HepG2 (cell line): ENCODE measurements around the gene FAM83E. TPM values are rescaled to one million over a fixed set of nuclear protein-coding genes. Genes with fewer than 3 reads are reported as not detected.

Experiments
- CREB1 ChIP-seq, 2 experiments: fragments of 450-650 bp in 1 of 2; IDR thresholded peaks; 2 replicates each; pipeline ENCODE4 v1.6.1; 2016 to 2017; ENCODE audit warnings: control low read depth in 1 of 2, mild to moderate bottlenecking in 1 of 2, missing compliant biosample characterization in 1 of 2, missing genetic modification characterization in 1 of 2
- GABPB1 ChIP-seq: IDR thresholded peaks from 2 replicates; pipeline ENCODE4 v1.6.1; 2016; ENCODE audit warnings: mild to moderate bottlenecking, missing genetic modification reagents, moderate library complexity, missing compliant biosample characterization
- HNRNPL ChIP-seq: fragments of 200-400 bp; formaldehyde crosslinking; IDR thresholded peaks from 2 replicates; pipeline ENCODE4 v1.6.1; 2017; ENCODE audit warnings: mild to moderate bottlenecking, low read depth, low read length
- KLF16 ChIP-seq, 2 experiments: sonication (generic) in 1 of 2; formaldehyde crosslinking in 1 of 2; IDR thresholded peaks; 2 replicates each; pipeline versions ENCODE4 v1.6.1 to v1.8.0; 2016 to 2023; ENCODE audit warnings: missing genetic modification reagents in 2 of 2, missing compliant biosample characterization in 1 of 2
- KMT2A ChIP-seq: sonication (generic); formaldehyde crosslinking; IDR thresholded peaks from 2 replicates; pipeline ENCODE4 v1.4.0; 2020; ENCODE audit warnings: missing genetic modification reagents
- MXD1 ChIP-seq: sonication (generic); formaldehyde crosslinking; IDR thresholded peaks from 2 replicates; pipeline ENCODE4 v1.4.0; 2020; ENCODE audit warnings: mild to moderate bottlenecking, missing genetic modification reagents
- NR1H2 ChIP-seq: sonication (generic); formaldehyde crosslinking; IDR thresholded peaks from 2 replicates; pipeline ENCODE4 v1.8.1; 2022; ENCODE audit warnings: low read depth, missing genetic modification reagents, borderline replicate concordance
- RBFOX2 ChIP-seq: fragments of 200-400 bp; formaldehyde crosslinking; IDR thresholded peaks from 2 replicates; pipeline ENCODE4 v1.6.1; 2017; ENCODE audit warnings: low read depth, mild to moderate bottlenecking, low read length
- TBX2 ChIP-seq: sonication (generic); formaldehyde crosslinking; IDR thresholded peaks from 2 replicates; pipeline ENCODE4 v1.5.0; 2020; ENCODE audit warnings: missing genetic modification reagents, mild to moderate bottlenecking, borderline replicate concordance
- ZBTB20 ChIP-seq: sonication (generic); formaldehyde crosslinking; IDR thresholded peaks from 2 replicates; pipeline ENCODE4 v1.8.1; 2023; ENCODE audit warnings: missing genetic modification reagents, low read depth, mild to moderate bottlenecking, borderline replicate concordance
- ZHX2 ChIP-seq, 2 experiments: sonication (generic) in 1 of 2; formaldehyde crosslinking in 1 of 2; IDR thresholded peaks; 2 replicates each; pipeline versions ENCODE4 v1.6.1 to v1.9.0; 2014 to 2022; ENCODE audit warnings: antibody characterized with exemption in 1 of 2, borderline replicate concordance in 1 of 2, inconsistent platforms in 1 of 2, low read depth in 1 of 2, missing genetic modification reagents in 1 of 2
- ZMAT3 ChIP-seq: sonication (generic); formaldehyde crosslinking; conservative IDR thresholded peaks from 2 replicates; pipeline ENCODE4 v1.7.0; 2021; ENCODE audit warnings: missing genetic modification reagents
- ZNF33A ChIP-seq: sonication (generic); formaldehyde crosslinking; IDR thresholded peaks from 2 replicates; pipeline ENCODE4 v1.5.1; 2020; ENCODE audit warnings: missing genetic modification reagents, mild to moderate bottlenecking, moderate library complexity, borderline replicate concordance
- polyA plus RNA-seq, 8 experiments: library from polyadenylated mRNA; depleted of rRNA in 3 of 8; stranded (reverse) in 7 of 8; unstranded in 1 of 8; fragments of >200 nt; fragmentation: Illumina TruSeq in 4 of 8; extraction: Trizol in 4 of 8; gene quantifications; 2 replicates each; pipeline versions ENCODE4 v1.2.1 to v1.2.3, GENCODE V29; 2011 to 2016; ENCODE audit warnings: low read depth in 4 of 8, missing spikeins in 1 of 8, mixed read lengths in 1 of 8; ENCODE audit not compliant: insufficient read depth in 1 of 8
- total RNA-seq, 5 experiments: library from RNA; depleted of rRNA; stranded (reverse); fragments of >200 nt; fragmentation: Illumina TruSeq; extraction: Trizol; gene quantifications; 2 replicates each; pipeline ENCODE4 v1.2.3, GENCODE V29; 2016; ENCODE audit warnings: low read depth in 1 of 5
- TF ChIP-seq, protein P1 (sequence below): sonication (generic); formaldehyde crosslinking; IDR thresholded peaks from 2 replicates; pipeline ENCODE4 v1.8.1; 2023; ENCODE audit warnings: mild to moderate bottlenecking, missing genetic modification reagents
- TF ChIP-seq, protein P2 (sequence below): sonication (generic); formaldehyde crosslinking; conservative IDR thresholded peaks from 2 replicates; pipeline ENCODE4 v1.4.0; 2020; ENCODE audit warnings: mild to moderate bottlenecking, missing genetic modification reagents, moderate library complexity

The FAM83E gene
- total and polyA plus RNA-seq, 2 of the 13 experiments (the other 11 are each of a cell fraction or from before 2014, with no cell fraction given) = 0.18 to 0.60 TPM

DNA sequence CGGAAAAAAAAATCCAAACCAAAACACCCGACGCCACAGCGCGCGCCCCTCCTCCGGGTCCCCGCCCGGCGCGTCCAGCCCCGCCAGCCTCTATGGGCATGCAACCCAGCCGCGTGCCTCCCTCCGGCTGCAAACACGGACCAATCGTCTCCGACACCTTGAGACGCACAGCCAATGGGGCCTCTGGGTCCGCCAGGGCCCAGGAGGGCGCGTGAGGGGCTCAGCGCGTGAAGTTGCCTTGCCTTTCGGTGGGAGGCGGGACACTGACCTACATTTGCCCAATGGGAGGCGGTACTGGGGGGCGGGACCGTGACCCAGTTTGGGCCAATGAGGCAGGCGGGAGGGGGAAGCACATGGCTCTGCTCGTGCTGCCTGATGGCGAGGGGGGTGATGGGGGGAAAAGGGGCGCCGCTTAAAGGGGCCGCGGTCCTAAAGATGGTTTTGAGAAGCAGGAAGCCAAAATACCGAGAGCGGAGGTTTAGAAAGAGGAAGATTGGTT is 22.6 kb upstream of the FAM83E start (continued):
- TF ChIP-seq ZHX2 (IDR thresholded peaks at IDR 0.05; ENCODE audit: low read depth) = no peak
- TF ChIP-seq ZHX2 (CRISPR knock-in tag; IDR thresholded peaks at IDR 0.05; ENCODE audit: borderline replicate concordance) = no peak
- peak; percentile 70 for TF ChIP-seq CREB1 (IDR thresholded peaks at IDR 0.05)
- peak; percentile 77 for TF ChIP-seq CREB1 (CRISPR knock-in tag; IDR thresholded peaks at IDR 0.05)
- no peak for TF ChIP-seq KMT2A (CRISPR knock-in tag)
- peak; percentile 71; the same call in 1 of the 2 replicates for TF ChIP-seq GABPB1
- TF ChIP-seq HNRNPL = 0 out of 2 replicates have a peak, but pooled peaks have one; percentile 28
- peak; percentile 47 for TF ChIP-seq RBFOX2
- TF ChIP-seq KLF16 (CRISPR knock-in tag; IDR thresholded peaks at IDR 0.05) = peak; percentile 63 to 89; a peak in 3 of 4 replicates
- no peak for TF ChIP-seq ZNF33A
- peak; percentile 95 for TF ChIP-seq ZMAT3 (CRISPR knock-in tag)
- peak; percentile 75; the same call in 1 of the 2 replicates for TF ChIP-seq MXD1 (CRISPR knock-in tag)
- TF ChIP-seq TBX2 (CRISPR knock-in tag) = peak; percentile 89
- peak; percentile 86; the same call in 1 of the 2 replicates for TF ChIP-seq ZBTB20 (CRISPR knock-in tag)
- TF ChIP-seq NR1H2 (CRISPR knock-in tag) = no peak
- TF ChIP-seq, protein P1, sequence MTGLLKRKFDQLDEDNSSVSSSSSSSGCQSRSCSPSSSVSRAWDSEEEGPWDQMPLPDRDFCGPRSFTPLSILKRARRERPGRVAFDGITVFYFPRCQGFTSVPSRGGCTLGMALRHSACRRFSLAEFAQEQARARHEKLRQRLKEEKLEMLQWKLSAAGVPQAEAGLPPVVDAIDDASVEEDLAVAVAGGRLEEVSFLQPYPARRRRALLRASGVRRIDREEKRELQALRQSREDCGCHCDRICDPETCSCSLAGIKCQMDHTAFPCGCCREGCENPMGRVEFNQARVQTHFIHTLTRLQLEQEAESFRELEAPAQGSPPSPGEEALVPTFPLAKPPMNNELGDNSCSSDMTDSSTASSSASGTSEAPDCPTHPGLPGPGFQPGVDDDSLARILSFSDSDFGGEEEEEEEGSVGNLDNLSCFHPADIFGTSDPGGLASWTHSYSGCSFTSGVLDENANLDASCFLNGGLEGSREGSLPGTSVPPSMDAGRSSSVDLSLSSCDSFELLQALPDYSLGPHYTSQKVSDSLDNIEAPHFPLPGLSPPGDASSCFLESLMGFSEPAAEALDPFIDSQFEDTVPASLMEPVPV (CRISPR knock-in tag) = peak; percentile 82; the same call in 1 of the 2 replicates
- TF ChIP-seq, protein P2, sequence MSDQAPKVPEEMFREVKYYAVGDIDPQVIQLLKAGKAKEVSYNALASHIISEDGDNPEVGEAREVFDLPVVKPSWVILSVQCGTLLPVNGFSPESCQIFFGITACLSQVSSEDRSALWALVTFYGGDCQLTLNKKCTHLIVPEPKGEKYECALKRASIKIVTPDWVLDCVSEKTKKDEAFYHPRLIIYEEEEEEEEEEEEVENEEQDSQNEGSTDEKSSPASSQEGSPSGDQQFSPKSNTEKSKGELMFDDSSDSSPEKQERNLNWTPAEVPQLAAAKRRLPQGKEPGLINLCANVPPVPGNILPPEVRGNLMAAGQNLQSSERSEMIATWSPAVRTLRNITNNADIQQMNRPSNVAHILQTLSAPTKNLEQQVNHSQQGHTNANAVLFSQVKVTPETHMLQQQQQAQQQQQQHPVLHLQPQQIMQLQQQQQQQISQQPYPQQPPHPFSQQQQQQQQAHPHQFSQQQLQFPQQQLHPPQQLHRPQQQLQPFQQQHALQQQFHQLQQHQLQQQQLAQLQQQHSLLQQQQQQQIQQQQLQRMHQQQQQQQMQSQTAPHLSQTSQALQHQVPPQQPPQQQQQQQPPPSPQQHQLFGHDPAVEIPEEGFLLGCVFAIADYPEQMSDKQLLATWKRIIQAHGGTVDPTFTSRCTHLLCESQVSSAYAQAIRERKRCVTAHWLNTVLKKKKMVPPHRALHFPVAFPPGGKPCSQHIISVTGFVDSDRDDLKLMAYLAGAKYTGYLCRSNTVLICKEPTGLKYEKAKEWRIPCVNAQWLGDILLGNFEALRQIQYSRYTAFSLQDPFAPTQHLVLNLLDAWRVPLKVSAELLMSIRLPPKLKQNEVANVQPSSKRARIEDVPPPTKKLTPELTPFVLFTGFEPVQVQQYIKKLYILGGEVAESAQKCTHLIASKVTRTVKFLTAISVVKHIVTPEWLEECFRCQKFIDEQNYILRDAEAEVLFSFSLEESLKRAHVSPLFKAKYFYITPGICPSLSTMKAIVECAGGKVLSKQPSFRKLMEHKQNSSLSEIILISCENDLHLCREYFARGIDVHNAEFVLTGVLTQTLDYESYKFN = peak; percentile 68
